ENCODE results near the gene FMNL2. TPM values are rescaled to one million over a fixed set of nuclear protein-coding genes. Genes with fewer than 3 reads are reported as not detected.

Gene FMNL2
- total RNA-seq, 1 donor from 2014 or later = 34.3 TPM

- TF ChIP-seq EZH2 (IDR thresholded peaks at IDR 0.05; ENCODE audit: insufficient read depth, low read length) = no peak
- TF ChIP-seq, protein P1, sequence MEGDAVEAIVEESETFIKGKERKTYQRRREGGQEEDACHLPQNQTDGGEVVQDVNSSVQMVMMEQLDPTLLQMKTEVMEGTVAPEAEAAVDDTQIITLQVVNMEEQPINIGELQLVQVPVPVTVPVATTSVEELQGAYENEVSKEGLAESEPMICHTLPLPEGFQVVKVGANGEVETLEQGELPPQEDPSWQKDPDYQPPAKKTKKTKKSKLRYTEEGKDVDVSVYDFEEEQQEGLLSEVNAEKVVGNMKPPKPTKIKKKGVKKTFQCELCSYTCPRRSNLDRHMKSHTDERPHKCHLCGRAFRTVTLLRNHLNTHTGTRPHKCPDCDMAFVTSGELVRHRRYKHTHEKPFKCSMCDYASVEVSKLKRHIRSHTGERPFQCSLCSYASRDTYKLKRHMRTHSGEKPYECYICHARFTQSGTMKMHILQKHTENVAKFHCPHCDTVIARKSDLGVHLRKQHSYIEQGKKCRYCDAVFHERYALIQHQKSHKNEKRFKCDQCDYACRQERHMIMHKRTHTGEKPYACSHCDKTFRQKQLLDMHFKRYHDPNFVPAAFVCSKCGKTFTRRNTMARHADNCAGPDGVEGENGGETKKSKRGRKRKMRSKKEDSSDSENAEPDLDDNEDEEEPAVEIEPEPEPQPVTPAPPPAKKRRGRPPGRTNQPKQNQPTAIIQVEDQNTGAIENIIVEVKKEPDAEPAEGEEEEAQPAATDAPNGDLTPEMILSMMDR (IDR thresholded peaks at IDR 0.05; ENCODE audit: insufficient read depth, low read depth, low read length) = no peak
- Histone ChIP-seq H3K9ac (ENCODE audit: low read length) (no peak overlapping the region), H3K36me3 (ENCODE audit: insufficient read depth, low read length) (no peaks in the 10 kb centered on the region), H4K20me1 (ENCODE audit: insufficient read depth, low read length) (no peaks in the 10 kb centered on the region), H3K79me2 (ENCODE audit: insufficient read depth, low read length) (no peaks in the 10 kb centered on the region), H3K4me1 (ENCODE audit: insufficient read depth, low read length) (no peaks in the 10 kb centered on the region), H3K27ac (ENCODE audit: low read depth, low read length) (no peak overlapping the region), H2AFZ (ENCODE audit: low read depth, low read length) (no peak overlapping the region), H3K4me2 (ENCODE audit: low read length) (no peak overlapping the region), H3K27me3 (ENCODE audit: insufficient read depth, low read length) (no peaks in the 10 kb centered on the region), H3K9me3 (ENCODE audit: insufficient read depth, low read depth, low read length) (no peaks in the 10 kb centered on the region), H3K4me3 (ENCODE audit: insufficient read depth, low read depth, low read length) (no peak overlapping the region)
- Mint-ChIP-seq H3K9me3 (ENCODE audit: unreplicated experiment) (no peaks in the 10 kb centered on the region), H3K4me1 (ENCODE audit: low read depth, unreplicated experiment) (peaks cover 2% of the 10 kb centered on the region), H3K27me3 (ENCODE audit: low read depth, unreplicated experiment) (no peaks in the 10 kb centered on the region), H3K4me3 (ENCODE audit: unreplicated experiment) (no peak overlapping the region), H3K36me3 (ENCODE audit: low read depth, unreplicated experiment) (peaks cover 8% of the 10 kb centered on the region), H3K27ac (ENCODE audit: unreplicated experiment) (peak overlapping the region; percentile 47)
- no peak for FAIRE-seq
- DNase-seq (ENCODE audit: low read depth) = no peak
These were observed 259.2 kb downstream of the FMNL2 start for GRCh38 chr2:152594022-152594766.

DNA sequence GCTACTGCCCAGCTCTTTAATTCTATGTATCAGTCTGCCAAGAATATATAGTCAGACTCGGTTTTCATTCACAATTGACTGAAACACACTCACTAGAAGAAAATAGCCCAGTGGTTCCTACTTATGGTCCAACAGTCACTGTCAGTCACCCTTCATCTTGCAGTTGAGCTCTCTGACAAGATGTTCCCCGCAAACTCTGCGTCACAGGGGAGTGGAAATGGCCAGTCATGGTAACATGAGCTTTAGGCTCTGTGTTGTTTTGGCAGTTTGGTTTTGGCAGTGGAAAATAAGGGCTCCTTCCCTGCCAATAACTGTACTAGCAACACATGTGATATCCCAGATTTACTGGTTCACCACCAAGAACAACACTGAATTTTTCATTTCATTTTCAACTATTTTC lies 259.8 kb downstream of the FMNL2 start:
- FAIRE-seq (no peak), DNase-seq (ENCODE audit: low read depth) (no peak)
- Histone ChIP-seq H4K20me1 (ENCODE audit: insufficient read depth, low read length) (no peaks in the 10 kb centered on the region), H3K27ac (ENCODE audit: low read depth, low read length) (no peak overlapping the region), H2AFZ (ENCODE audit: low read depth, low read length) (no peak overlapping the region), H3K9me3 (ENCODE audit: insufficient read depth, low read depth, low read length) (no peaks in the 10 kb centered on the region), H3K4me1 (ENCODE audit: insufficient read depth, low read length) (no peaks in the 10 kb centered on the region), H3K9ac (ENCODE audit: low read length) (no peak overlapping the region), H3K4me3 (ENCODE audit: insufficient read depth, low read depth, low read length) (no peak overlapping the region), H3K36me3 (ENCODE audit: insufficient read depth, low read length) (no peaks in the 10 kb centered on the region), H3K4me2 (ENCODE audit: low read length) (no peak overlapping the region), H3K27me3 (ENCODE audit: insufficient read depth, low read length) (no peaks in the 10 kb centered on the region), H3K79me2 (ENCODE audit: insufficient read depth, low read length) (no peaks in the 10 kb centered on the region)
- Mint-ChIP-seq H3K9me3 (ENCODE audit: unreplicated experiment) (no peaks in the 10 kb centered on the region), H3K36me3 (ENCODE audit: low read depth, unreplicated experiment) (peaks cover 8% of the 10 kb centered on the region), H3K4me1 (ENCODE audit: low read depth, unreplicated experiment) (peaks cover 6% of the 10 kb centered on the region), H3K4me3 (ENCODE audit: unreplicated experiment) (no peak overlapping the region), H3K27ac (ENCODE audit: unreplicated experiment) (no peak overlapping the region), H3K27me3 (ENCODE audit: low read depth, unreplicated experiment) (no peaks in the 10 kb centered on the region)
- TF ChIP-seq EZH2 (IDR thresholded peaks at IDR 0.05; ENCODE audit: insufficient read depth, low read length) = no peak
- TF ChIP-seq, protein P1 (IDR thresholded peaks at IDR 0.05; ENCODE audit: insufficient read depth, low read depth, low read length) = no peak

All from astrocyte (in vitro differentiated cells and primary cell).